Endodermal cell (in vitro differentiated cells): ENCODE results near the gene DCAF4. TPM values are rescaled to one million over a fixed set of nuclear protein-coding genes. Genes with fewer than 3 reads are reported as not detected.

Source experiments
- DNase-seq: peaks from one replicate; pipeline ENCODE4 v3.0.0-alpha.2; 2017
- H3K27ac ChIP-seq: 2 replicates; pipeline ENCODE4 v1.5.1; 2013; ENCODE audit warnings: mild to moderate bottlenecking, low read depth, low read length, moderate library complexity
- H3K27me3 ChIP-seq: 2 replicates; pipeline ENCODE4 v1.6.1; 2013; ENCODE audit warnings: mild to moderate bottlenecking, low read length, moderate library complexity; ENCODE audit not compliant: insufficient read depth, control insufficient read depth, poor library complexity, severe bottlenecking
- H3K36me3 ChIP-seq: 2 replicates; pipeline ENCODE4 v1.7.0; 2013; ENCODE audit warnings: mild to moderate bottlenecking, low read length, moderate library complexity; ENCODE audit not compliant: control insufficient read depth, insufficient read depth
- H3K4me1 ChIP-seq: one replicate; pipeline ENCODE4 v1.7.0; 2013; ENCODE audit warnings: low read length; ENCODE audit not compliant: control insufficient read depth, insufficient read depth
- H3K4me3 ChIP-seq: 2 replicates; pipeline ENCODE4 v1.5.1; 2013; ENCODE audit warnings: mild to moderate bottlenecking, low read length, moderate library complexity
- H3K9ac ChIP-seq: 2 replicates; pipeline ENCODE4 v1.6.1; 2013; ENCODE audit warnings: mild to moderate bottlenecking, low read length, moderate library complexity; ENCODE audit not compliant: poor library complexity, severe bottlenecking; ENCODE audit errors: extremely low read depth
- H3K9me3 ChIP-seq: 2 replicates; pipeline ENCODE4 v1.6.1; 2013; ENCODE audit warnings: mild to moderate bottlenecking, low read length, moderate library complexity; ENCODE audit not compliant: control insufficient read depth
- H3K27ac Mint-ChIP-seq: 2 replicates; pipeline ENCODE4 v1.8.0; 2020; ENCODE audit warnings: mixed read lengths
- H3K27me3 Mint-ChIP-seq: 2 replicates; pipeline ENCODE4 v1.8.0; 2021; ENCODE audit warnings: mild to moderate bottlenecking, mixed read lengths; ENCODE audit not compliant: insufficient read depth
- H3K36me3 Mint-ChIP-seq: 2 replicates; pipeline ENCODE4 v1.8.0; 2020; ENCODE audit warnings: low read depth, mixed read lengths
- H3K4me1 Mint-ChIP-seq: 2 replicates; pipeline ENCODE4 v1.8.0; 2020; ENCODE audit warnings: mixed read lengths
- H3K4me3 Mint-ChIP-seq: 2 replicates; pipeline ENCODE4 v1.8.0; 2020; ENCODE audit warnings: mild to moderate bottlenecking, moderate library complexity, mixed read lengths
- H3K9me3 Mint-ChIP-seq: 2 replicates; pipeline ENCODE4 v1.8.0; 2020; ENCODE audit warnings: mild to moderate bottlenecking, mixed read lengths
- CTCF ChIP-seq: fragments of 200-600 bp; sonication (generic); conservative IDR thresholded peaks from 2 replicates; pipeline ENCODE4 v1.5.0; 2021; ENCODE audit warnings: antibody characterized with exemption, mild to moderate bottlenecking
- WGBS, 2 experiments: methylation state at CpG; one replicate each; pipeline versions ENCODE4 v1.1.5 to v1.1.7; 2013; ENCODE audit warnings: missing lambda C conversion rate in 2 of 2, mixed read lengths in 1 of 2; ENCODE audit not compliant: insufficient coverage in 1 of 2, insufficient read length in 1 of 2; 5-methylcytosine and 5-hydroxymethylcytosine counted together
- total RNA-seq, 2 donors: library from RNA; stranded (reverse); fragmentation: NEBNext Ultra II Directional in 1 of 2; extraction: Animal tissue kit (Norgen Biotek cat#: 25700) in 1 of 2; gene quantifications; 2 replicates in 1 of 2; 3 replicates in 1 of 2; pipeline ENCODE4 v1.2.1, GENCODE V29; 2021

DCAF4 gene
- total RNA-seq, 2 donors from 2014 or later: 16.4 to 17.7 TPM

DNA sequence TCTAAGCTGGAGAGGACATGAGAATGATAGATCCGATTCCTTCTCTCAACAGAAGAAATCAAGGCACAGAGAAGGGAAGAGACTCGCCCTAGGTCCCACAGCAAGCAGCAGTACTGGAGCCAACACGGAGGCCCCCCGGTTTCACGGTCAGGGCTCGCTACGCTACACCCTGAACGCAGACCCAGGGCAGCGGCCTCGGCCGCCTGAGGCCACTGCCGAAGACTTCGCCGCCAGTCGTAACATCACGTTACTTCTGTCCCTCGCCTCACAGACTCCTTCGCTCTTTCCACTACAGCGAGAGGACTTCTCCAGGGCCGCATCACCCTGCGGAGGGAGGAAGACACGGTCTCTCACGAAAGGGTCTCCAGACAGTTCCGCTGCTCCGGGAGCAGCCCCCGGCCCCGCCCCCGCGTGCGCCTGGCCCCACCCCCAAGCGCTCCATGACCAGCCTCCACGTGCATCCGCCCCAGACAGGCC lies 411 bp upstream of the DCAF4 start:
- Histone ChIP-seq H3K9me3 (no peaks in the 10 kb centered on the region), H3K36me3 (peaks cover 4% of the 10 kb centered on the region), H3K4me1 (no peaks in the 10 kb centered on the region), H3K27ac (no peak overlapping the region), H3K4me3 (peak overlapping the region; percentile 93), H3K9ac (no peak overlapping the region), H3K27me3 (no peaks in the 10 kb centered on the region)
- peaks cover 2% of the 10 kb centered on the region for H3K4me1 Mint-ChIP-seq
- peaks cover 11% of the 10 kb centered on the region for H3K36me3 Mint-ChIP-seq
- 19 to 41% methylated on average over 12 to 33 of the region's 33 CpGs for whole genome bisulfite sequencing, 2 experiments
- no peak for TF ChIP-seq CTCF
- peaks cover 22% of the 10 kb centered on the region for H3K27me3 Mint-ChIP-seq
- no peaks in the 10 kb centered on the region for H3K9me3 Mint-ChIP-seq
- DNase-seq: no peak
- H3K4me3 Mint-ChIP-seq: peak overlapping the region; percentile 79
- peak overlapping the region; percentile 70 for H3K27ac Mint-ChIP-seq

DNA sequence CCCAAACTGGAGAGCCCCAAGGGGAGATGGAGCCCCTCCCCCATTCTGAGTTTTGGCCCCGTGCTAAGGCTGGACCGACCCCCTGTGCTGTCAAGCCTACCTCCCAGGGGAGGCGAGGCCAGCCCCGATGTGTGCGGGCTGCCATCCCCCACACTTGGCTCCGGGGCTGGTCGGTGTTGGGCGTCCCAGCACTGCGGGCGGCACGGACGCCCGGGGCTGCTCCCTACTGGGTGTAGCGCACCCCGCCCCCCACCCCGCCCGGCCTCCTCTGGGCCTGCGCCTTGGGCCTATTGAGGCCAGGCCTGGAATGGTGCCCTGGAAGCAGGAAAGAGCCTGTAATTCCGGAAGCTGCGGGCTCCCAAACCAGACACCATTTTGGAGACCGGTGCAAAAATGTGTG lies 2.6 kb downstream of the DCAF4 start:
- no peaks in the 10 kb centered on the region for H3K9me3 Mint-ChIP-seq
- no peak overlapping the region for H3K9ac ChIP-seq
- no peak overlapping the region for H3K27ac Mint-ChIP-seq
- DNase-seq: peak; percentile 45
- H3K27ac ChIP-seq: no peak overlapping the region
- 92 to 94% methylated on average over 8 to 21 of the region's 21 CpGs for WGBS, 2 experiments
- TF ChIP-seq CTCF: no peak
- peaks cover 2% of the 10 kb centered on the region for H3K4me1 Mint-ChIP-seq
- H3K27me3 ChIP-seq: no peaks in the 10 kb centered on the region
- no peaks in the 10 kb centered on the region for H3K9me3 ChIP-seq
- H3K36me3 Mint-ChIP-seq: peaks cover 11% of the 10 kb centered on the region
- no peak overlapping the region for H3K4me3 ChIP-seq
- peaks cover 20% of the 10 kb centered on the region for H3K27me3 Mint-ChIP-seq
- H3K36me3 ChIP-seq: peaks cover 4% of the 10 kb centered on the region
- H3K4me3 Mint-ChIP-seq: no peak overlapping the region
- no peaks in the 10 kb centered on the region for H3K4me1 ChIP-seq

- H3K9me3 ChIP-seq: no peaks in the 10 kb centered on the region
- Mint-ChIP-seq H3K36me3 (peaks cover 11% of the 10 kb centered on the region), H3K4me1 (peaks cover 3% of the 10 kb centered on the region), H3K27me3 (peaks cover 14% of the 10 kb centered on the region), H3K27ac (no peak overlapping the region), H3K9me3 (no peaks in the 10 kb centered on the region), H3K4me3 (no peak overlapping the region)
- no peaks in the 10 kb centered on the region for H3K27me3 ChIP-seq
- H3K27ac ChIP-seq: no peak overlapping the region
- no peak overlapping the region for H3K9ac ChIP-seq
- no peaks in the 10 kb centered on the region for H3K4me1 ChIP-seq
- peak; percentile 42 for DNase-seq
- no peak overlapping the region for H3K4me3 ChIP-seq
- peaks cover 4% of the 10 kb centered on the region for H3K36me3 ChIP-seq
- WGBS, 2 experiments: 95 to 97% methylated on average over 39 to 43 of the region's 43 CpGs
- no peak for TF ChIP-seq CTCF
These were observed 3.2 kb downstream of the DCAF4 start for GRCh38 chr14:72929316-72930080.
